Inferior parietal cortex (tissue), 1 donor: ENCODE data around the gene TMEM121B.
A peak's percentile ranks its signal among the peaks of the same experiment; 100 is the strongest.

ENCODE experiments used
- DNase-seq: peaks from one replicate; pipeline ENCODE4 v3.0.0-alpha.2; 2016; ENCODE audit errors: extremely low spot score

TMEM121B gene

GRCh38 chr22:17091851-17092250 lies 29.3 kb downstream of the TMEM121B start:
- DNase-seq: no peak

GRCh38 chr22:17090550-17090949 lies 30.6 kb downstream of the TMEM121B start:
- DNase-seq: no peak

GRCh38 chr22:17087498-17088131 lies 33.5 kb downstream of the TMEM121B start:
- DNase-seq: no peak

GRCh38 chr22:17086788-17087497 lies 34.2 kb downstream of the TMEM121B start:
- DNase-seq: no peak

- DNase-seq: no peak
Observed at GRCh38 chr22:17086296-17086695, 34.9 kb downstream of the TMEM121B start.

GRCh38 chr22:17085277-17086181 lies 35.6 kb downstream of the TMEM121B start:
- DNase-seq: no peak

GRCh38 chr22:17084554-17085276 lies 36.4 kb downstream of the TMEM121B start, which contains the start of gene IL17RA:
IL17RA (plus strand) TSS chr22:17085000; CDS start chr22:17085092, 92 bp downstream.
- peak; percentile 53 for DNase-seq

GRCh38 chr22:17083811-17084441 lies 37.2 kb downstream of the TMEM121B start:
- no peak for DNase-seq

GRCh38 chr22:17083255-17083654 lies 37.9 kb downstream of the TMEM121B start:
- DNase-seq: no peak

- DNase-seq: no peak
Observed at GRCh38 chr22:17079572-17079971, 41.6 kb downstream of the TMEM121B start.

GRCh38 chr22:17077255-17077654 lies 43.9 kb downstream of the TMEM121B start:
- no peak for DNase-seq

GRCh38 chr22:17074648-17075002 lies 46.5 kb downstream of the TMEM121B start:
- no peak for DNase-seq

GRCh38 chr22:17072877-17073276 lies 48.3 kb downstream of the TMEM121B start:
- no peak for DNase-seq
